Hindlimb muscle (tissue), 1 donor: Measurements from ENCODE around the gene TSPAN2. TPM values are rescaled to one million over a fixed set of nuclear protein-coding genes. Genes with fewer than 3 reads are reported as not detected.
"Not testable (repeated sequence)": the region's sequence is repeated elsewhere in the genome, so short reads cannot be mapped to it uniquely, and the experiment has no call there.

ENCODE experiments used
- DNase-seq: peaks from one replicate; pipeline ENCODE4 v3.0.0-alpha.2; 2013
- polyA plus RNA-seq: library from polyadenylated mRNA; unstranded; fragments of 120-200 nt; gene quantifications from one replicate; pipeline ENCODE4 v1.2.1, GENCODE V29; 2013; ENCODE audit not compliant: insufficient read length

The TSPAN2 gene
- polyA plus RNA-seq, 1 donor, result 9.4 TPM

DNA sequence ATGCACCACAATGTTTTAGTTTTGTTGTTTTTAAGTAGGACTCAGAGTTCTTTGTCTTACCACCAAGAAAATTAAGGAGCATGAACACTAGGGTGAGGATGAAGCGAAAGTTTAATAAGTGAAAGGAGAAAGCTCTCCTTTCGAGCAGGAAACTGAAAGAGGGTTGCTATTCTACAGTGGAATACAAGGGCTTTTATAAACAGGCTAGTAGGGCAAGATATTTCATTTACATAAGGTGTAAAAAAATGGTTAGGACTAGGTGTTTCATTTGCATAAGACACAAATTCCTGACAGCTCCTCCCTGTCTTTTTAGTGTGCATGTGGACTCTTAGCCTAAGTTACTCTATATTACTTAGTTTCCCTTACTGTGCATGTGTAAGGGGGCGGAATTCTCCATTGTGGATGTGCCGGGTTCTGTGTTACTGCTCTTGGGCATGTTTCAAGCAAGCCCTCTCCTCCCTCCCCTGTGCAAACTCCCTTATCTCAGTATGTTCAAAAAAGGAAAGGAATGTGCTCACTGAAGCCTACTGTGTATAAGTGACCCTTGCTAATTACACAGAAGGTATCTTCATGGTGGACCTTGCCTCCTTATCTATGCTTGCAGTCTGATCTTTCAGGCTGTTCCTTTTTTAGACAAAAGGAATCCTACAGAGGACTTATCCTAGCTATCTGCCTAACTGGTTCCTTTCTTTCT, 52.3 kb downstream of the TSPAN2 start:
- DNase-seq, result no peak

DNA sequence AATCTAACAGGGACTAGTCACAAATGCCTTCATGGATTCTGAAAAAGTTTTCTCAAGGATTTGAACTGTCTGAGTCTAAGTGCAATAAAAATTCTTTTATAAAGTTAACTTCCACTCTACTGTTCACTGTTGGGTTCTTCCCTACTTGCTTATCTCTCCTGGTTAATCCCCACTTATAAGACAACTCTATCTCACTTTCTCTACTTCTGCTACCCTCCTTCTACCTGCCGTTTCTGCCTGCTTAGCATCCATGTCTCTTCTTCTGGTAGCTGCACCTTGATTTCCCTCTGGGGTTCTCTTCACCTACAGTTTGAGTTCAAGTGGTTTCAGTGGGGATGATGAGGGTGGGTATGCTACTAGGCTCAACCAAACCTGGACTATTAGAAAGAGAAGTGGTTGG, 53.7 kb downstream of the TSPAN2 start:
- no peak for DNase-seq

DNA sequence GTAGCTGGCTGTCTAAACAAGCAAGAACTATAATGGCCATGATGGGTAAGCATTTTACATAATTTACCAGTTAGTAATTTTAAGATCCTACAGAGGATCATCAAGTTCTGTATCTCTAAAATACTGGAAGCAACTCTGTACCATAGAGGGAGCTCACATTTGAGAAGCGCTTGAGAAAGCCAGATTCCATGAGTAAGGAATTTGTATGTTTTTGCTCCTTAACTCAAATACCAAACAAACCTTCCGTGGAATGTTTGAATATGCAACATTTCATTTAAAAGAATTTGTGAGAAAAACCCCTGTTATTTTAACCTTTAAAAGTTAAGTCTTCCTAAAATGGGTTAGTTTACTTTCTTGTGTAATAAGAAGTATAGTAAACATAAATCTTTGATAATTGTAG, 57.7 kb downstream of the TSPAN2 start:
- no peak for DNase-seq

DNA sequence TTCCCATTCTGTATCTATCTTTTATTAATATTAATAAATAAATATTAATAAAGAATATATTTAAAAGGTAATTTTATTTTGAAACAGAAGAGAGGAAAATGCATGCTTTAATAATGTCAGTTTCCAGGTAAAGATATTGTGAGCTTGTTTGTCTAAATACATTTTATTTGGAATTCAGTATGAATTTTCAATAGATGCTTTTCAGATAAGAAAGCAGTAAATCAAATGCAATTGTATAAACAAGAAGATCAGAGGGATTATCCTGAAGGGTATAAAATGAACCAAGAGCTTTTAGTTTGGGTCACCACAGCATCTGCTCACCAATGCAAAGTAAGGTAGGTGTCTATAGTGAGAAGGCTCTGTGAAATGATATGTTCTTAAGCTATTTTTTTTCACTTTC, 59.8 kb downstream of the TSPAN2 start, which contains the start of gene TSHB:
Gene TSHB, plus strand, starts transcription at position 301 of the 400 bp plus-strand sequence. CDS start 3,537 bp downstream, outside the sequence.
- DNase-seq, result no peak

DNA sequence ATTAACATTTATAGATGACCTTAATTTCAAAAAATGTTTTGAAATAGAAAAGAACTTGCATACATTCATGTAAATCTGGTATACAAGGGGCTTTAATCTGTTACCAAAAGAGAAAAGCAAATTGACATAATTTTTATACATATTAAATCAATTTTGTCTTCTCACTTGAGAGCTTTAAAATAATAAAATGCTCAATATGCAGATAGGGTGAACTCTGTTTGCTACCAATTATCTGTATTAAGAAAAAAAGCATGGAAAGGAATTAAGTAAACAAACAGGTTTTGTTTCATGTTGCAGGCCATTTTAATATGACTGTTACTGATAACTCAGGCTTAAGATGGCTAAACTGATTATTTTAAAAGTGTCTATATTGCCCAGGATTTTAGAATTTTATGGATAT, 65.7 kb downstream of the TSPAN2 start:
- no peak for DNase-seq

DNA sequence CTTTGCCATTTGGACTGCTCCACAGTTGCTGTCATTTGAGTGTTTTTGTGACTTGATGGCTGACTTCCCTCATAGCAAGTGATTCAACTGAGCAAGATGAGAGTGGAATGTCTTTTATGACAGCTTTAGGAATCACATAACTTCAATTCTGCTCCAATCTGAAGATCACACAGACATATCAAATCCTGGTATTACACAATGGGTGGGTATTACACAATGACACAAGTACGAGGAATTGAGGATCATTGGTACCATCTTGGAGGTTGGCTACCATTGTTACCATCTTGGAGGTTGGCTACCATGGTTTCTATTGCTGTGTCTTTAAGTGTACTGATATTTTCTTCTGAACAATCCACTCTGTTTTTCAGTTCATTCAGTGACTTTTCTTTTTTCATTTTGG, 68.2 kb downstream of the TSPAN2 start:
- DNase-seq, result no peak

DNA sequence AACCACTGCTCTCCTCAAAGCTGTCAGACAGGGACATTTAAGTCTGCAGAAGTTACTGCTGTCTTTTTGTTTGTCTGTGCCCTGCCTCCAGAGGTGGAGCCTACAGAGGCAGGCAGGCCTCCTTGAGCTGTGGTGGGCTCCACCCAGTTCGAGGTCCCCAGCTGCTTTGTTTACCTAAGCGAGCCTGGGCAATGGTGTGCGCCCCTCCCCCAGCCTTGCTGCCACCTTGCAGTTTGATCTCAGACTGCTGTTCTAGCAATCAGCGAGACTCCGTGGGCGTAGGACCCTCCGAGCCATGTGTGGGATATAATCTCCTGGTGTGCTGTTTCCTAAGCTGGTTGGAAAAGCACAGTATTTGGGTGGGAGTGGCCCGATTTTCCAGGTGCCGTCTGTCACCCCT, 69.8 kb downstream of the TSPAN2 start:
- DNase-seq, result not testable (repeated sequence)

DNA sequence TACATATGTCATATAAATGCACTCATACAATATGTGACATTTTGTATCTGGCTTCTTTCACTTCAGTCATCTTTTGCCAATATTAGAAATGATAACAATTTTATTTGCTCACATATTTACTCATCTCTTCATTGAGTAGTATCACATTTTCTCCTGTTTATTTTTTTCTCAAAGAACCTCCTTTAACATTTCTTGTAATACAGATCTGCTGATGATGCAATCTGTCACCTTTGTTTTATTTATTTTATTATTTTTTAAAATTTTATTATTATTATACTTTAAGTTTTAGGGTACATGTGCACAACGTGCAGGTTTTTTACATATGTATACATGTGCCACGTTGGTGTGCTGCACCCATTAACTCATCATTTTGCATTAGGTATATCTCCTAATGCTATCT, 75.5 kb downstream of the TSPAN2 start:
- DNase-seq, result no peak

DNA sequence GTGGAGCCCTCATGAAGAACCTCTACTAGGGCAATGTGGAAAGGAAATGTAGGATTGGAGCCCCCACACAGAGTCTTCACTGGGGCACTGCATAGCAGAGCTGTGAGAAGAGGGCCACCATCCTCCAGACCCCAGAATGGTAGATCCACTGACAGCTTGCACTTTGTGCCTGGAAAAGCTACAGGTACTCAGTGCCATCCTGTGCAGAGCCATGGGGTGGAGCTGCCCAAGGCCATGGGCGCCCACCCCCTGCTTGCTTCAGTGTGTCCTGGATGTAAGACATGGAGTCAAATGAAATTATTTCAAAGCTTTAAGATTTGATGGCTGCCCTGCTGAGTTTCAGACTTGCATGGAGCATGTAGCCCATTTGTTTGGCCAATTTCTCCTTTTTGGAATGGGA, 76.9 kb downstream of the TSPAN2 start:
- DNase-seq, result no peak

DNA sequence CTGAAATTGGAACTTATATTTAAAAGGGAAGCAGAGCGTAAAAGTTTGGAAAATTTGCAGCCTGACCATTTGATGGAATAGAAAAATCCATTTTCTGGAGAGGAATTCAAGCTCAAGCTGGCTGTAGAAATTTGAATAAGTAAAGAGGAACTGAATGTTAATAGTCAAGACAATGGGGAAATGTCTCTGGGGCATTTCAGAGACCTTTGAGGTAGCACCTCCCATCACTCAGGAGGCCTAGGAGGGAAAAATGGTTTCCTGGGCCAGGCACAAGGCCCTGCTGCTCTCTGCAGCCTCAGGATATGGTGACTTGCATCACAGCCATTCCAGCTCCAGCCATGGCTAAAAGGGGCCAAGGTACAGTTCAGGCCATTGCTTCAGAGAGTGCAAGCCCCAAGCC, 77.3 kb downstream of the TSPAN2 start:
- no peak for DNase-seq

DNA sequence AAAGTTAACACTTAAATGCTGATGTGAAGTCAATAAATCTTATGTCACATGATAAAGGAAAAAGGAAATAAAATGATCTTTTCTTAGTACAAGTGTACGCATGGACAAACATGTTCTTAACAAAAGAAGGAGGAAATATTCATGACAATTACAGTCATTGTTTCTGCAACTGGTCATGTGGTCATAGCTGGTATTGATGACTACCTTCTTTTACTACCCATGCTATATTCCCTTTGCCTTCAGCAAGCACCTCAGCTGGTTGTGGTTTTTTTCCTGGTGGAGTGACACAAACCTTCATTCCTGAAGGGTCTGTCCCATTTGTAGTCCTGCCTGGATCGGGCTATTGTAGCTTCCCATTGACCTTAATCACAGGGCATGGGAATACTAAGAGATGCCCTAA, 83.1 kb downstream of the TSPAN2 start:
- no peak for DNase-seq

Other genes with a start within 250 kb of the TSPAN2 start
- not detected for gene SYCP1, start 234.6 kb downstream of the TSPAN2 start, polyA plus RNA-seq
- not detected for gene TSHB, start 59.7 kb downstream of the TSPAN2 start, polyA plus RNA-seq
- gene NGF, start 248.7 kb upstream of the TSPAN2 start, polyA plus RNA-seq, result 2.5 TPM